VCaP (cell line): ENCODE data around the gene TMEM219.

Source experiments
- H3K27ac ChIP-seq: fragments of 450-650 bp; 2 replicates; pipeline ENCODE4 v1.5.1; 2017
- TF ChIP-seq, protein P1 (sequence below): fragments of 450-650 bp; conservative IDR thresholded peaks from 2 replicates; pipeline ENCODE4 v1.5.1; 2017; ENCODE audit warnings: mild to moderate bottlenecking, moderate library complexity

TMEM219 gene

DNA sequence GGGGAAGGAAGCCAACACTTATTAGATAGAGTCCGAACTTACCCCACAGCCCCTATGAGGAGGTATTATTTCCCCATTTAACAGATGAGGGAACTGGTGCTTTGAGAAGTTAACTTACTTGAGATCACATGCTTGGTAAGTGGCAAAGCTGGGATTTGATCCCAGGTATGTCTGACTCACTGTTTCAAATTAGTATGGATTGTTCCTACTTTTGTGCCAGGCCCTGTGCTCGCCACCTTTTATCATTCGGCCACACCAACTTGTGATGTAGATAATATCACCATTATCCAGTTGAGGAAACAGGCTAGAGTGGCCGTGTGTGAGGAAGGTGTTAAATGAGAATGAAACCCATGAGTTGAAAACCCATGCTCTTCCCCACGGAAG, 22.9 kb downstream of the TMEM219 start:
- TF ChIP-seq, protein P1, sequence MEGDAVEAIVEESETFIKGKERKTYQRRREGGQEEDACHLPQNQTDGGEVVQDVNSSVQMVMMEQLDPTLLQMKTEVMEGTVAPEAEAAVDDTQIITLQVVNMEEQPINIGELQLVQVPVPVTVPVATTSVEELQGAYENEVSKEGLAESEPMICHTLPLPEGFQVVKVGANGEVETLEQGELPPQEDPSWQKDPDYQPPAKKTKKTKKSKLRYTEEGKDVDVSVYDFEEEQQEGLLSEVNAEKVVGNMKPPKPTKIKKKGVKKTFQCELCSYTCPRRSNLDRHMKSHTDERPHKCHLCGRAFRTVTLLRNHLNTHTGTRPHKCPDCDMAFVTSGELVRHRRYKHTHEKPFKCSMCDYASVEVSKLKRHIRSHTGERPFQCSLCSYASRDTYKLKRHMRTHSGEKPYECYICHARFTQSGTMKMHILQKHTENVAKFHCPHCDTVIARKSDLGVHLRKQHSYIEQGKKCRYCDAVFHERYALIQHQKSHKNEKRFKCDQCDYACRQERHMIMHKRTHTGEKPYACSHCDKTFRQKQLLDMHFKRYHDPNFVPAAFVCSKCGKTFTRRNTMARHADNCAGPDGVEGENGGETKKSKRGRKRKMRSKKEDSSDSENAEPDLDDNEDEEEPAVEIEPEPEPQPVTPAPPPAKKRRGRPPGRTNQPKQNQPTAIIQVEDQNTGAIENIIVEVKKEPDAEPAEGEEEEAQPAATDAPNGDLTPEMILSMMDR = no peak

DNA sequence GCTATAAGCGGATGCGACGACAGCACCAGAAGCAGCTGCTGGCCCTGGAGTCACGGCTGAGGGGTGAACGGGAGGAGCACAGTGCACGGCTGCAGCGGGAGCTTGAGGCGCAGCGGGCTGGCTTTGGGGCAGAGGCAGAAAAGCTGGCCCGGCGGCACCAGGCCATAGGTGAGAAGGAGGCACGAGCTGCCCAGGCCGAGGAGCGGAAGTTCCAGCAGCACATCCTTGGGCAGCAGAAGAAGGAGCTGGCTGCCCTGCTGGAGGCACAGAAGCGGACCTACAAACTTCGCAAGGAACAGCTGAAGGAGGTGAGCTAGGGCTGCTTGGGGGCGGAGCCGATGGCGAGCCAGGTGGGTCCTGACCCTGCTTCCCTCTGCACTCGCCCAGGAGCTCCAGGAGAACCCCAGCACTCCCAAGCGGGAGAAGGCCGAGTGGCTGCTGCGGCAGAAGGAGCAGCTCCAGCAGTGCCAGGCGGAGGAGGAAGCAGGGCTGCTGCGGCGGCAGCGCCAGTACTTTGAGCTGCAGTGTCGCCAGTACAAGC, 23.5 kb downstream of the TMEM219 start:
- TF ChIP-seq, protein P1 = no peak
- no peak overlapping the region for H3K27ac ChIP-seq

More for the DNA sequence above, 22.9 kb downstream of the TMEM219 start:
- H3K27ac ChIP-seq = no peak overlapping the region

DNA sequence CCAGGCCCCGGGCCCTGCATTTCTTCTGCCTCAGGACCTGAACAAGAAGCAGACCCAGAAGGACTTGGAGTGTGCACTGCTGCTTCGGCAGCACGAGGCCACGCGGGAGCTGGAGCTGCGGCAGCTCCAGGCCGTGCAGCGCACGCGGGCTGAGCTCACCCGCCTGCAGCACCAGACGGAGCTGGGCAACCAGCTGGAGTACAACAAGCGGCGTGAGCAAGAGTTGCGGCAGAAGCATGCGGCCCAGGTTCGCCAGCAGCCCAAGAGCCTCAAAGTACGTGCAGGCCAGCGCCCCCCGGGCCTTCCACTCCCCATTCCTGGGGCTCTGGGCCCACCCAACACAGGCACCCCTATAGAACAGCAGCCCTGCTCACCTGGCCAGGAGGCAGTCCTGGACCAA, 24.4 kb downstream of the TMEM219 start:
- no peak overlapping the region for H3K27ac ChIP-seq
- TF ChIP-seq, protein P1 = no peak

DNA sequence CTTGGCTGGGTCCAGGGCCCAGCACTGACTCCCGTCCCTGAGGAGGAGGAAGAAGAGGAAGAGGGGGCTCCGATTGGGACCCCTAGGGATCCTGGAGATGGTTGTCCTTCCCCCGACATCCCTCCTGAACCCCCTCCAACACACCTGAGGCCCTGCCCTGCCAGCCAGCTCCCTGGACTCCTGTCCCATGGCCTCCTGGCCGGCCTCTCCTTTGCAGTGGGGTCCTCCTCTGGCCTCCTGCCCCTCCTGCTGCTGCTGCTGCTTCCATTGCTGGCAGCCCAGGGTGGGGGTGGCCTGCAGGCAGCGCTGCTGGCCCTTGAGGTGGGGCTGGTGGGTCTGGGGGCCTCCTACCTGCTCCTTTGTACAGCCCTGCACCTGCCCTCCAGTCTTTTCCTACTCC, 25.1 kb downstream of the TMEM219 start:
- TF ChIP-seq, protein P1 = no peak
- H3K27ac ChIP-seq = no peak overlapping the region

DNA sequence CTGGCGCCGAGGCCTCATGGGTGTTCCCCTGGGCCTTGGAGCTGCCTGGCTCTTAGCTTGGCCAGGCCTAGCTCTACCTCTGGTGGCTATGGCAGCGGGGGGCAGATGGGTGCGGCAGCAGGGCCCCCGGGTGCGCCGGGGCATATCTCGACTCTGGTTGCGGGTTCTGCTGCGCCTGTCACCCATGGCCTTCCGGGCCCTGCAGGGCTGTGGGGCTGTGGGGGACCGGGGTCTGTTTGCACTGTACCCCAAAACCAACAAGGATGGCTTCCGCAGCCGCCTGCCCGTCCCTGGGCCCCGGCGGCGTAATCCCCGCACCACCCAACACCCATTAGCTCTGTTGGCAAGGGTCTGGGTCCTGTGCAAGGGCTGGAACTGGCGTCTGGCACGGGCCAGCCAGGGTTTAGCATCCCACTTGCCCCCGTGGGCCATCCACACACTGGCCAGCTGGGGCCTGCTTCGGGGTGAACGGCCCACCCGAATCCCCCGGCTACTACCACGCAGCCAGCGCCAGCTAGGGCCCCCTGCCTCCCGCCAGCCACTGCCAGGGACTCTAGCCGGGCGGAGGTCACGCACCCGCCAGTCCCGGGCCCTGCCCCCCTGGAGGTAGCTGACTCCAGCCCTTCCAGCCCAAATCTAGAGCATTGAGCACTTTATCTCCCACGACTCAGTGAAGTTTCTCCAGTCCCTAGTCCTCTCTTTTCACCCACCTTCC, 25.6 kb downstream of the TMEM219 start:
- H3K27ac ChIP-seq = no peak overlapping the region
- TF ChIP-seq, protein P1 = no peak

DNA sequence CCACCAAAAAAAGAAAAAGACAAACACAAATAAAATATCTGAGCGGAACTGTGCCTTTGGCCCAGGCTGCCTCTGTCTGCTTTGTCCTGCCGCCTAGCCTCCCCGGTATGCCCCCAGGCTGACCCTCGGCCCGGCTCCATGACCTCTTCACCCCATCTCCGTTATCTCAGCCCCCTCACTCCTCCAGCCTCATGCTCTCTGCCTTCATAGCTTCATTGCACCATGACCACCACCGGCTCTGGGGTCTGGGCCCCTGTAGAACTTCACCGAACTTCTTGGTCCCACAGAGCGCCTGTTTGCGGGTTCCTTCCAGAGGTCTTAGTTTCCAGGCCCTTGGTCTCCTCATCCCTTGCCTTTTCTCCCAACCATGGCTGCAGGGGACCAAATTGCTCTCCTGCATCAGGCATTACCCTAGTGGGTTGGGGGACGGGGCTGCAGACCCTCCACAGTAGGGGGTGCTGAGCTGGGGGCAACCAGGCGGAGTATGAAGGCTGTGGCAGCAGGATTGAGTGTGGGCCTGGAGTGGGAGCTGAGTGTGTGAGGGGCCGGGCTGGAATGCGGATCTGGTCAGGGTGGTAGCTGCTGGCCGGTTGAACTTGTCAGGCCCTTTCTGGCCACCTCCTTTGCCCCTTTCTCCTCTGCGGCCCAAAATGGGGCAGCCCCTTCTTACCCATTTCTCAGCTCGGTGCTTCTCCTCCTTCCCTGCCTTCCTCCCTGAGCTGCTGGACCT, 26.6 kb downstream of the TMEM219 start:
- TF ChIP-seq, protein P1 = no peak

DNA sequence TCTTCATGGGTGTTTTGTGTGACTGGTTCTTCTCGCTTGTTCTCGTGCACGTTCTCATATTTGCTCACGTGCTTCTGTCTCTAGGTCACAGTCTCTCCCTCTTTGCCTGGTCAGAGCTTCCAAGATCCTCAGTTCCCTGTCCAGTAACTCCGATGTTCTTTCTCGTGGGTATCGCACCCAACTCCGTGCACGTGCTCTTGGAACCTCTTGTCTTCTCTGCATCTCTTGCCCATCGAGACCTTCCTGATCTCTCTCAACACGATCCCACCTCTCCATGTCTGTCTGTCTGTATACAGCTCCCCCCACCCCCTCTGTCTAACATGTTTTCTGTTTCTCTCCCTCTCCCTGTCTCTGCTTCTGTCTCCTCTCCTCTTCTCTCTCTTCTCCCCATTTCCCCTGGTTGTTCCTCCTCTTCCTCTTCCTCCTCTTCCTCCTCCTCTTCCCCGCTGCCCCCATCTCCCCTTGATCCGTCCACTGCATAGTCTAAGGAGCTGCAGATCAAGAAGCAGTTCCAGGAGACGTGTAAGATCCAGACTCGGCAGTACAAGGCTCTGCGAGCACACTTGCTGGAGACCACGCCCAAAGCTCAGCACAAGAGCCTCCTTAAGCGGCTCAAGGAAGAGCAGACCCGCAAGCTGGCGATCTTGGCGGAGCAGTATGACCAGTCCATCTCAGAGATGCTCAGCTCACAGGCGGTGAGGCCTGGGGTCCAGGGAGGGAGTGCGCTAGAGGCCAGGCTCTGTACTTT, 27.4 kb downstream of the TMEM219 start:
- TF ChIP-seq, protein P1 = no peak
- H3K27ac ChIP-seq = no peak overlapping the region

More for the DNA sequence above, 26.6 kb downstream of the TMEM219 start:
- no peak overlapping the region for H3K27ac ChIP-seq
